Stimulated activated CD4-positive, alpha-beta T cell treated with anti-CD3 and anti-CD28 coated beads, TNF-alpha, amount 100 ng/mL, for 1 hour (primary cell): Measurements from ENCODE around the gene TSPAN14.

Experiments used
- DNase-seq, 3 donors: peaks; one replicate each; pipeline ENCODE4 v3.0.0-alpha.2; 2020; ENCODE audit warnings: low read depth in 3 of 3, low spot score in 1 of 3

Gene TSPAN14

GRCh38 chr10:80486785-80487420 lies 32.8 kb downstream of the TSPAN14 start:
- no peak for DNase-seq

- no peak for DNase-seq
Measured at GRCh38 chr10:80487421-80487785, 33.3 kb downstream of the TSPAN14 start.

GRCh38 chr10:80487791-80488538 lies 33.9 kb downstream of the TSPAN14 start:
- no peak for DNase-seq

- DNase-seq = no peak
Measured at GRCh38 chr10:80488539-80489066, 34.5 kb downstream of the TSPAN14 start.

- no peak for DNase-seq
Measured at GRCh38 chr10:80489371-80490112, 35.4 kb downstream of the TSPAN14 start.

- no peak for DNase-seq
Measured at GRCh38 chr10:80491251-80492102, 37.4 kb downstream of the TSPAN14 start.

- no peak for DNase-seq
Measured at GRCh38 chr10:80492848-80493521, 38.9 kb downstream of the TSPAN14 start.

- DNase-seq = no peak
Measured at GRCh38 chr10:80493522-80494051, 39.5 kb downstream of the TSPAN14 start.

- no peak for DNase-seq
Measured at GRCh38 chr10:80496555-80497172, 42.6 kb downstream of the TSPAN14 start.

GRCh38 chr10:80497187-80498077 lies 43.3 kb downstream of the TSPAN14 start:
- no peak for DNase-seq

- no peak for DNase-seq
Measured at GRCh38 chr10:80498078-80498832, 44.1 kb downstream of the TSPAN14 start.

GRCh38 chr10:80498833-80499741 lies 45.0 kb downstream of the TSPAN14 start:
- peak in 1 of 3 donors; percentile 42 for DNase-seq

GRCh38 chr10:80500572-80501380 lies 46.7 kb downstream of the TSPAN14 start:
- peak in 1 of 3 donors; percentile 31 for DNase-seq

- DNase-seq = no peak
Measured at GRCh38 chr10:80501381-80501912, 47.3 kb downstream of the TSPAN14 start.

- no peak for DNase-seq
Measured at GRCh38 chr10:80501913-80502521, 47.9 kb downstream of the TSPAN14 start.
